SU-DHL-6 (cell line): ENCODE results near the gene DENND1B.

ENCODE experiments used
- CTCF ChIP-seq: fragments of 200-600 bp; sonication (generic); IDR thresholded peaks from one replicate; pipeline ENCODE4 v1.5.1; 2017; ENCODE audit warnings: antibody characterized with exemption, mild to moderate bottlenecking, low read length, moderate library complexity; ENCODE audit not compliant: insufficient read depth, poor library complexity, severe bottlenecking
- EZH2phosphoT487 ChIP-seq: fragments of 200-600 bp; sonication (generic), shearing (Covaris generic); conservative IDR thresholded peaks from 2 replicates; pipeline ENCODE4 v1.6.1; 2018; ENCODE audit warnings: mild to moderate bottlenecking, antibody characterized with exemption, low read length, moderate library complexity, mixed read lengths

- TF ChIP-seq CTCF (no peak), EZH2phosphoT487 (no peak)
Measured at GRCh38 chr1:197715806-197716205, 59.5 kb downstream of the DENND1B start.
